Measurements from ENCODE around the gene INPP5F. TPM values are rescaled to one million over a fixed set of nuclear protein-coding genes. Genes with fewer than 3 reads are reported as not detected.

The INPP5F gene
- total and polyA plus RNA-seq, 10 of the 15 experiments (the other 5 are each of a cell fraction or from before 2014, with no cell fraction given) = 6.0 to 49.3 (median 34.3) TPM

DNA sequence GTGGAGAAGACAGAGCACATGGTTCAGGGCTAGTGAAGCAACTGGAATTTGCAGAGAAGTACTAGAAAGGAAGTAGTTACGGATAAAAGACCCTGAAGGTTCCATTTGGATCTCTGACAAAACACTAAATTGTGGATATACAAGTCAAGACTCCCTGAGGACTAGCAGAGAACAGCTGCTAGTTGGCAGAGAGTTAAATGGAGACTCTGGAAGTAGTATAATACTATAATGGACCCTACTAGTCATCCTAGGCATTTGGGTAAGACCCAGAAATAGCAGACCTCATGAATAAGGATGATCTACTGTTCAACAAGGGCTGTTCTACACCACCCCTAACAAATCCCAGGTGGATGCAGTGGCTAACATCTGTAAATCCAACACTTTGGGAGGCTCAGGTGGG is 127.7 kb downstream of the INPP5F start:
- Histone ChIP-seq H3K27ac (ENCODE audit: control insufficient read depth, insufficient read depth) (no peak overlapping the region), H3K36me3 (ENCODE audit: control insufficient read depth in 2 of 2, insufficient read depth in 2 of 2, low read length in 1 of 2) (peaks cover 7 to 45% of the 10 kb centered on the region in 2 experiments), H3K4me3 (no peak overlapping the region), H4K20me1 (ENCODE audit: control insufficient read depth, insufficient read depth) (no peaks in the 10 kb centered on the region), H3K9ac (ENCODE audit: control insufficient read depth, insufficient read depth, low read length) (no peak overlapping the region), H3K79me2 (ENCODE audit: control insufficient read depth, insufficient read depth, low read length) (no peaks in the 10 kb centered on the region), H3K4me2 (ENCODE audit: control insufficient read depth, insufficient read depth) (no peak overlapping the region), H3K9me3 (replicated peaks; ENCODE audit: control insufficient read depth, insufficient read depth, low read length) (no peaks in the 10 kb centered on the region), H2AFZ (ENCODE audit: control insufficient read depth, low read depth, low read length) (no peak overlapping the region), H3K27me3 (replicated peaks in 1 of 2; ENCODE audit: control insufficient read depth in 2 of 2, insufficient read depth in 2 of 2, low read length in 1 of 2) (no peaks in the 10 kb centered on the region), H3K4me1 (ENCODE audit: control insufficient read depth, insufficient read depth, low read length) (no peaks in the 10 kb centered on the region)
- intact Hi-C loops (cut with micrococcal nuclease; ENCODE audit: unreplicated experiment) (no loop called here), in situ Hi-C loops (cut with MboI) (no loop called here)
- ChIA-PET POLR2A (no interaction called here), CTCF (interaction anchor here (4.2 to 9.7 kb wide), 2 partner anchors 104 to 167 kb away, joined by 16 to 243 read pairs; no protein-coding TSS in a partner anchor), SMC1A (ENCODE audit: uncharacterized antibody, unreplicated experiment) (interaction anchor here (0.8 to 1.2 kb wide), 2 partner anchors 63 to 106 kb away, joined by 3 read pairs; no protein-coding TSS in a partner anchor), RAD21 (ENCODE audit: unreplicated experiment) (no interaction called here)
- no peak for TF ChIP-seq NR2C2 (IDR thresholded peaks at IDR 0.05; ENCODE audit: borderline replicate concordance, control insufficient read depth, insufficient read length, low read depth)
- TF ChIP-seq TAF1 (IDR thresholded peaks at IDR 0.05; ENCODE audit: borderline replicate concordance, low read depth, low read length) = no peak
- no peak for TF ChIP-seq NR2C1 (IDR thresholded peaks at IDR 0.05)
- no peak for TF ChIP-seq SMC3 (IDR thresholded peaks at IDR 0.05; ENCODE audit: borderline replicate concordance, low read length)
- TF ChIP-seq MYB (IDR thresholded peaks at IDR 0.05; ENCODE audit: borderline replicate concordance, low read depth, low read length) = no peak
- TF ChIP-seq, protein P1, sequence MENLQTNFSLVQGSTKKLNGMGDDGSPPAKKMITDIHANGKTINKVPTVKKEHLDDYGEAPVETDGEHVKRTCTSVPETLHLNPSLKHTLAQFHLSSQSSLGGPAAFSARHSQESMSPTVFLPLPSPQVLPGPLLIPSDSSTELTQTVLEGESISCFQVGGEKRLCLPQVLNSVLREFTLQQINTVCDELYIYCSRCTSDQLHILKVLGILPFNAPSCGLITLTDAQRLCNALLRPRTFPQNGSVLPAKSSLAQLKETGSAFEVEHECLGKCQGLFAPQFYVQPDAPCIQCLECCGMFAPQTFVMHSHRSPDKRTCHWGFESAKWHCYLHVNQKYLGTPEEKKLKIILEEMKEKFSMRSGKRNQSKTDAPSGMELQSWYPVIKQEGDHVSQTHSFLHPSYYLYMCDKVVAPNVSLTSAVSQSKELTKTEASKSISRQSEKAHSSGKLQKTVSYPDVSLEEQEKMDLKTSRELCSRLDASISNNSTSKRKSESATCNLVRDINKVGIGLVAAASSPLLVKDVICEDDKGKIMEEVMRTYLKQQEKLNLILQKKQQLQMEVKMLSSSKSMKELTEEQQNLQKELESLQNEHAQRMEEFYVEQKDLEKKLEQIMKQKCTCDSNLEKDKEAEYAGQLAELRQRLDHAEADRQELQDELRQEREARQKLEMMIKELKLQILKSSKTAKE (IDR thresholded peaks at IDR 0.05; ENCODE audit: low read depth, poor library complexity, severe bottlenecking) = no peak
- no peak for TF ChIP-seq ESRRA (IDR thresholded peaks at IDR 0.05; ENCODE audit: low read length)
- TF ChIP-seq, protein P2, sequence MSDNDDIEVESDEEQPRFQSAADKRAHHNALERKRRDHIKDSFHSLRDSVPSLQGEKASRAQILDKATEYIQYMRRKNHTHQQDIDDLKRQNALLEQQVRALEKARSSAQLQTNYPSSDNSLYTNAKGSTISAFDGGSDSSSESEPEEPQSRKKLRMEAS (IDR thresholded peaks at IDR 0.05; ENCODE audit: low read depth, low read length) = no peak
- TF ChIP-seq GABPA (IDR thresholded peaks at IDR 0.05; ENCODE audit: low read depth) = no peak
- TF ChIP-seq ZZZ3 (IDR thresholded peaks at IDR 0.05; ENCODE audit: control insufficient read depth, insufficient read length, low read depth) = no peak
- TF ChIP-seq SUZ12 (IDR thresholded peaks at IDR 0.05; ENCODE audit: unreplicated experiment) = no peak
- TF ChIP-seq, protein P3, sequence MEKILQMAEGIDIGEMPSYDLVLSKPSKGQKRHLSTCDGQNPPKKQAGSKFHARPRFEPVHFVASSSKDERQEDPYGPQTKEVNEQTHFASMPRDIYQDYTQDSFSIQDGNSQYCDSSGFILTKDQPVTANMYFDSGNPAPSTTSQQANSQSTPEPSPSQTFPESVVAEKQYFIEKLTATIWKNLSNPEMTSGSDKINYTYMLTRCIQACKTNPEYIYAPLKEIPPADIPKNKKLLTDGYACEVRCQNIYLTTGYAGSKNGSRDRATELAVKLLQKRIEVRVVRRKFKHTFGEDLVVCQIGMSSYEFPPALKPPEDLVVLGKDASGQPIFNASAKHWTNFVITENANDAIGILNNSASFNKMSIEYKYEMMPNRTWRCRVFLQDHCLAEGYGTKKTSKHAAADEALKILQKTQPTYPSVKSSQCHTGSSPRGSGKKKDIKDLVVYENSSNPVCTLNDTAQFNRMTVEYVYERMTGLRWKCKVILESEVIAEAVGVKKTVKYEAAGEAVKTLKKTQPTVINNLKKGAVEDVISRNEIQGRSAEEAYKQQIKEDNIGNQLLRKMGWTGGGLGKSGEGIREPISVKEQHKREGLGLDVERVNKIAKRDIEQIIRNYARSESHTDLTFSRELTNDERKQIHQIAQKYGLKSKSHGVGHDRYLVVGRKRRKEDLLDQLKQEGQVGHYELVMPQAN (conservative IDR thresholded peaks at IDR 0.05) = no peak
- TF ChIP-seq IKZF2 (IDR thresholded peaks at IDR 0.05) = no peak
- no peak for TF ChIP-seq HDGF (IDR thresholded peaks at IDR 0.05)
- TF ChIP-seq NRF1 (conservative IDR thresholded peaks at IDR 0.05; ENCODE audit: low read depth, low read length) = no peak
- TF ChIP-seq SIN3A (IDR thresholded peaks at IDR 0.05; ENCODE audit: low read depth, low read length) = no peak
- no peak for TF ChIP-seq CHD4 (IDR thresholded peaks at IDR 0.05)
- TF ChIP-seq EGR1 (IDR thresholded peaks at IDR 0.05; ENCODE audit: borderline replicate concordance in 1 of 2, low read depth in 2 of 2, low read length in 2 of 2) = no peak
- no peak for ATAC-seq
- FAIRE-seq = no peak
- TSS peak; percentile 34 for BruUV-seq (replicated peaks)
- WGBS (ENCODE audit: insufficient coverage, insufficient replicate concordance, low lambda C conversion rate, missing lambda C conversion rate) = 100% methylated on average over 1 of the region's 1 CpG
- DNase-seq (ENCODE audit: low read depth, low spot score) = no peak
